Breast epithelium (tissue), 3 donors: ENCODE measurements around the gene CCT3.

Experiments
- POLR2A ChIP-seq: fragments of 450-650 bp; IDR thresholded peaks from one replicate; pipeline ENCODE4 v1.6.1; 2016; ENCODE audit warnings: antibody characterized with exemption, mild to moderate bottlenecking, moderate library complexity
- POLR2AphosphoS5 ChIP-seq, 3 donors: sonication (generic); formaldehyde crosslinking; IDR thresholded peaks; one replicate each; pipeline ENCODE4 v1.6.1; 2017; ENCODE audit warnings: antibody characterized with exemption in 3 of 3
- TF ChIP-seq, protein P1 (sequence below), 3 donors: fragments of 450-650 bp; IDR thresholded peaks; one replicate each; pipeline ENCODE4 v1.5.1; 2016 to 2017; ENCODE audit warnings: antibody characterized with exemption in 3 of 3, mild to moderate bottlenecking in 3 of 3, moderate library complexity in 3 of 3

DNA sequence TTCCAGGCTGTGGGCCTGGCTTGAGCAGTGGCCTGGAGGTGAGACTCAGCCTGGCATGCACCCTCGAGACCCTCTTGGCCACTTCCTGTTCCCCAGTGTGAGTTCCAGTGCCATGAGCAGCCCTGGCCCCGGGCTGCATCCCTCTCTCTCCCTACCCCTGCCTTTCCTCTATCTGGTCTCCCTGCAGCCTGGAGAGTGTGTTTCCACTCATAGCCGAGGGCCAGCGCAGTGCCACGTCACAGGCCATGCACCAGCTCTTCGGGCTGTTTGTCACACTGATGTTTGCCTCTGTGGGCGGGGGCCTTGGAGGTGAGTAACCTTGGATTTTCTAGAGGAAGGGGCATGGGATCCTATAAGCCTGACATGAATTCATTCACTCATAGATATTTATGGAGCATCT, 44.5 kb upstream of the CCT3 start:
- TF ChIP-seq, protein P1, sequence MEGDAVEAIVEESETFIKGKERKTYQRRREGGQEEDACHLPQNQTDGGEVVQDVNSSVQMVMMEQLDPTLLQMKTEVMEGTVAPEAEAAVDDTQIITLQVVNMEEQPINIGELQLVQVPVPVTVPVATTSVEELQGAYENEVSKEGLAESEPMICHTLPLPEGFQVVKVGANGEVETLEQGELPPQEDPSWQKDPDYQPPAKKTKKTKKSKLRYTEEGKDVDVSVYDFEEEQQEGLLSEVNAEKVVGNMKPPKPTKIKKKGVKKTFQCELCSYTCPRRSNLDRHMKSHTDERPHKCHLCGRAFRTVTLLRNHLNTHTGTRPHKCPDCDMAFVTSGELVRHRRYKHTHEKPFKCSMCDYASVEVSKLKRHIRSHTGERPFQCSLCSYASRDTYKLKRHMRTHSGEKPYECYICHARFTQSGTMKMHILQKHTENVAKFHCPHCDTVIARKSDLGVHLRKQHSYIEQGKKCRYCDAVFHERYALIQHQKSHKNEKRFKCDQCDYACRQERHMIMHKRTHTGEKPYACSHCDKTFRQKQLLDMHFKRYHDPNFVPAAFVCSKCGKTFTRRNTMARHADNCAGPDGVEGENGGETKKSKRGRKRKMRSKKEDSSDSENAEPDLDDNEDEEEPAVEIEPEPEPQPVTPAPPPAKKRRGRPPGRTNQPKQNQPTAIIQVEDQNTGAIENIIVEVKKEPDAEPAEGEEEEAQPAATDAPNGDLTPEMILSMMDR (IDR thresholded peaks at IDR 0.05): no peak
- no peak for TF ChIP-seq POLR2A
- no peak for TF ChIP-seq POLR2AphosphoS5 (IDR thresholded peaks at IDR 0.05)
